Left ventricle myocardium superior (tissue), 1 donor: ENCODE measurements around the gene KCNQ1. TPM values are rescaled to one million over a fixed set of nuclear protein-coding genes. Genes with fewer than 3 reads are reported as not detected.

Experiments used
- ATAC-seq: fragments of 200-7000 bp; cut with Tn5 transposase; one replicate; pipeline ENCODE4 v1.9.1; 2020; ENCODE audit warnings: mild to moderate bottlenecking, moderate library complexity
- DNase-seq: peaks from one replicate; pipeline ENCODE4 v3.0.0-alpha.2; 2020
- intact Hi-C: fragments of 100-400 bp; cut with micrococcal nuclease; formaldehyde crosslinking; loops from one replicate; pipeline ENCODE4 v1.11.0; 2022
- total RNA-seq: library from RNA; stranded (reverse); fragmentation: NEBNext Ultra II Directional; extraction: Animal tissue kit (Norgen Biotek cat#: 25700); gene quantifications from one replicate; pipeline ENCODE4 v1.2.1, GENCODE V29; 2021
- donor health status: DM: no; HTN: yes; CAD: no; lungs with severe emphysema.

KCNQ1 gene
- total RNA-seq, 1 donor from 2014 or later: 49.7 TPM

- intact Hi-C loops: no loop called here
- DNase-seq: peak; percentile 22
- ATAC-seq: peak; percentile 79
Observed at GRCh38 chr11:2788168-2789071, 343.6 kb downstream of the KCNQ1 start.

GRCh38 chr11:2789331-2789730 is 344.5 kb downstream of the KCNQ1 start:
- ATAC-seq (no peak), DNase-seq (peak; percentile 22)
- intact Hi-C loops: no loop called here

GRCh38 chr11:2789791-2790567 is 345.2 kb downstream of the KCNQ1 start:
- ATAC-seq: no peak
- intact Hi-C loops: no loop called here
- DNase-seq: peak; percentile 21

- intact Hi-C loops: no loop called here
Observed at GRCh38 chr11:2790568-2790921, 345.7 kb downstream of the KCNQ1 start.

GRCh38 chr11:2791139-2791520 is 346.3 kb downstream of the KCNQ1 start:
- intact Hi-C loops: no loop called here
- DNase-seq (no peak), ATAC-seq (no peak)

More at GRCh38 chr11:2790568-2790921, 345.7 kb downstream of the KCNQ1 start:
- no peak for ATAC-seq
- DNase-seq: no peak

GRCh38 chr11:2791521-2792380 is 346.9 kb downstream of the KCNQ1 start:
- DNase-seq (peak; percentile 36), ATAC-seq (peak; percentile 31)
- intact Hi-C loops: no loop called here

- DNase-seq (peak; percentile 28), ATAC-seq (no peak)
- intact Hi-C loops: no loop called here
Observed at GRCh38 chr11:2792381-2793250, 347.8 kb downstream of the KCNQ1 start.

- peak; percentile 14 for DNase-seq
- no peak for ATAC-seq
- intact Hi-C loops: no loop called here
Observed at GRCh38 chr11:2793701-2794045, 348.9 kb downstream of the KCNQ1 start.

- ATAC-seq: no peak
- intact Hi-C loops: no loop called here
- peak; percentile 9 for DNase-seq
Observed at GRCh38 chr11:2794046-2794967, 349.5 kb downstream of the KCNQ1 start.

- ATAC-seq: no peak
- intact Hi-C loops: no loop called here
- DNase-seq: peak; percentile 18
Observed at GRCh38 chr11:2794968-2795322, 350.1 kb downstream of the KCNQ1 start.

GRCh38 chr11:2795491-2795991 is 350.7 kb downstream of the KCNQ1 start:
- ATAC-seq (no peak), DNase-seq (no peak)
- intact Hi-C loops: no loop called here

GRCh38 chr11:2796091-2796490 is 351.3 kb downstream of the KCNQ1 start:
- peak; percentile 23 for DNase-seq
- ATAC-seq: no peak
- intact Hi-C loops: no loop called here

GRCh38 chr11:2796508-2797113 is 351.8 kb downstream of the KCNQ1 start:
- no peak for ATAC-seq
- intact Hi-C loops: no loop called here
- DNase-seq: peak; percentile 23

- no peak for DNase-seq
- intact Hi-C loops: no loop called here
- no peak for ATAC-seq
Observed at GRCh38 chr11:2797121-2797711, 352.4 kb downstream of the KCNQ1 start.

GRCh38 chr11:2797741-2798361 is 353.0 kb downstream of the KCNQ1 start:
- no peak for ATAC-seq
- intact Hi-C loops: no loop called here
- no peak for DNase-seq
